HG03108 (cell line): ENCODE measurements around the gene SNX24.
A peak's percentile ranks its signal among the peaks of the same experiment; 100 is the strongest.
"Not testable (repeated sequence)": the region's sequence is repeated elsewhere in the genome, so short reads cannot be mapped to it uniquely, and the experiment has no call there.

Experiments used
- ATAC-seq: cut with Tn5 transposase; IDR thresholded peaks from one replicate; pipeline ENCODE4 v1.9.1; 2021; ENCODE audit warnings: moderate library complexity; ENCODE audit not compliant: unreplicated experiment

SNX24 gene

GRCh38 chr5:122845229-122846050 is at the start of gene SNX24:
SNX24 (plus strand) TSS chr5:122845613; CDS start chr5:122845634, 21 bp downstream.
- peak; percentile 84 for ATAC-seq

GRCh38 chr5:122805481-122805880 is 39.9 kb upstream of the SNX24 start:
- ATAC-seq = no peak

DNA sequence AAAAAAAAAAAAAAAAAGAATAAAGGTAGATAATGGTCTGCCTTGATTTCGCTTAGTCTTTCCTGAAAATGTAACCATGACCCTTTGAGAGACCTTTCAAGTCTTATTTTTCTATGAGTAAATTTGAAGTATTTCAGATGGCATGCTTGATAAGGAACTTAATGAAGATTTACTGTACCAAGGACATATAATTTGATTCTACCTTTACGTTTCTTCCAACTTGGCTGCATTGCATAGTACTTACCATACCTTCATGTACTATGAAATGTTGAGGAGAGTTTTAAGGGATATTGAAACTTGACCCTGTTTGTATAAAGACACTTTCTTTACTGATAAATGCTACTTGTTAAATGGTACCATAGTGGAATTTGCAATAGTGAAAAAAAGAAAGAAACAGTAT is 35.0 kb upstream of the SNX24 start:
- ATAC-seq = no peak

- no peak for ATAC-seq
Observed at GRCh38 chr5:122815218-122815767, 30.1 kb upstream of the SNX24 start.

- no peak for ATAC-seq
Observed at GRCh38 chr5:122816756-122817155, 28.7 kb upstream of the SNX24 start.

DNA sequence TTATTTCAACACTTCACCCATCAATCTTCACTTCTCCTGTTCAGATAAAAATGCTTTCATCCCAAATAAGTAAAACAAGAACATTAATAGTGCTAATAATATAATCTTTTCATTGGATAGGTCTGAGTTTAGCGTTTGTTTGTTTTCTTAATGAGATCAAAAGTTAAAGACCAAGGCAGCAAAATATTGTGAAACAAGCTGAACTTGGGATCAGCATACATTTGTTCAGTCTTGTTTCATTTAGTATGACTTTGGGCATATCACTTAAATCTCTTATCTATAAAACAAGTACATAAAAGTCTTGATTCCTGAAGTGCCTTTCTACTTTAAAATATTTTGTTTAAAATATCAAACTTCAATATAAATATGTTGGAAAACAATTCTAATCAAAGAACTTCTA is 13.4 kb upstream of the SNX24 start:
- ATAC-seq = no peak

GRCh38 chr5:122835681-122836080 is 9.7 kb upstream of the SNX24 start:
- no peak for ATAC-seq

GRCh38 chr5:122836947-122837346 is 8.5 kb upstream of the SNX24 start:
- no peak for ATAC-seq

DNA sequence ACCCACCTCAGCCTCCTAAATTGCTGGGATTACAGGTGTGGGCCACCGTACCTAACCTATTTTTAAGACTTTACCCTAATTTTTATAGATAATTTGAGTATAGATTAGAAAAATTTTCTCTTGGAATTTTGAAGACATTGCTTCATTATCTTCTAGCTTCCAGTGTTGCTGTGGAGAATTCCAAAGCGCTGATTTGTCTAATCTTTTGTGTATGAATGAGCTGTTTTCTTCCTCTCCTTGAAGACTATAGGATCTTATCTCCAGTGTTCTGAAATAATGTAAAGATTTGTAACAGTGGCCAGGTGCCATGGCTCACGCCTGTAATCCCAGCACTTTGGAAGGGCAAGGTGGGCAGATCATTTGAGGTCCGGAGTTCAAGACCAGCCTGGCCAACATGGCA is 5.7 kb upstream of the SNX24 start:
- no peak for ATAC-seq

DNA sequence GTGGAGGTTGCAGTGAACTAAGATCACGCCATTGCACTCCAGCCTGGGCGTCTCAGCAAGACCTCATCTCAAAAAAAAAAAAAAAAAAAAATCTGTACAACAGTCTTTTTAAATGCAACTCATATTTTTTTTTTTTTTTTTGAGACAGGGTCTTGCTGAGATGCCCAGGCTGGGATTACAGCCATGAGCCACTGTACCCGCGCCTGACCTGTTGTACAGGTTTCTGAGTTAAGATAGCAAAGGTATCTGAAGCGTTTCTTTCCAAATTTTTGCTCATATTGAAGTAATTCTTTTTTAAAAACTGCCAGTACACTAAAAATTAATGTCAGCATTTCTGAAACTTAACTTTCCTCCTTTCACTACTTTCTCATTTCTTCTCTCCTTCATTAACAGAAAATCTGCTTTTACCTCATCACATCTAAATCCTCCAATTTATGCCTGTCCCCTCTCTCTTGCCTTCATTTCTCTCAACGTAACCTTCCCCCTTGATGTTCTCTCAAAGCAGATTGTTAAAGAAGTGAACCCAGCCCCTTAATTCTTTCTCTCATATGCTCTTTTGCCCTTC is 3.3 kb upstream of the SNX24 start:
- ATAC-seq = no peak

- no peak for ATAC-seq
Observed at GRCh38 chr5:122844136-122844909, 1.1 kb upstream of the SNX24 start.

- ATAC-seq = peak; percentile 43
Observed at GRCh38 chr5:122844910-122845228, 544 bp upstream of the SNX24 start.

DNA sequence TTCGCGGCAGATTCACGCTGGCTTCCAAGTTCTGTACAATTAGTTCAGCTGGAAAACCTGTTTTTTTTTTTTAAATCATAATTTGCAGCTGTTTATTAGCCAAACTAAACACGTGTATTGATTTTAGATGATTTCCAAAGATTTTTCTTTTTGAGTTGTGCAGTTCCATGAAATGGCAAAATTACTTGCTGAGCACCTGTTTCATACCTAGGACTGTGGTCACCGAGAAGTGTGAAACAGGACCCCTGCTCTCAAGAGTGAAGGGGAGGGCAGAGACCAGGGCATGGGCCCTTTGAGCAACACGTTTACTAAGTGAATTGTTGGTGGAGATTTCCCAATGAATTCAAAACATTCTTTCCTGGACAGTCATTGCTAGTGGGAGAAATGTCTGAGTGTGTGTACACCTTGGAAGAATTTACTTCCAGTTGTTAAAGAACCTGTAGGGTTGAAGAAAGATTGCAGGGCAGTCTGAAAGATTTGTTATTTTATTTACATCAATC is 688 bp downstream of the SNX24 start:
- no peak for ATAC-seq

DNA sequence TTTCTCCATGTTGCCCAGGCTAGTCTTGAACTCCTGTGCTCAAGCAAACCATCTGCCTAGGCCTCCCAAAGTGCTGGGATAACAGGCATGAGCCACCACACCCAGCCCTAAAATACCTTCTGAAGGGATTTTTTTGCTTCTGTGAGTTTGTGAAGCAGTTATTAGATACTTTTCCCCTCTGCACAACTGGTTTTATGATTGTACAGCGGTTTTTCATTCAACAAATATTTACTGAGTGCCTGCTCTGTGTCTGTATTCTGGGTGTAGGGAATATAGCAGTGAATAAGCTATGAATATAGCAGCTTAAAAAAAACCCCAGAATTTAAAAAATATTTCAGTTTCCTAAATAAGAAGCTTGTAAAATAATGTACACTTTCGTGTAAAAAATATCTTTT is 2.3 kb downstream of the SNX24 start:
- no peak for ATAC-seq

- no peak for ATAC-seq
Observed at GRCh38 chr5:122849771-122850170, 4.4 kb downstream of the SNX24 start.

GRCh38 chr5:122857538-122857937 is 12.1 kb downstream of the SNX24 start:
- not testable (repeated sequence) for ATAC-seq

GRCh38 chr5:122858451-122858850 is 13.0 kb downstream of the SNX24 start:
- ATAC-seq = no peak

DNA sequence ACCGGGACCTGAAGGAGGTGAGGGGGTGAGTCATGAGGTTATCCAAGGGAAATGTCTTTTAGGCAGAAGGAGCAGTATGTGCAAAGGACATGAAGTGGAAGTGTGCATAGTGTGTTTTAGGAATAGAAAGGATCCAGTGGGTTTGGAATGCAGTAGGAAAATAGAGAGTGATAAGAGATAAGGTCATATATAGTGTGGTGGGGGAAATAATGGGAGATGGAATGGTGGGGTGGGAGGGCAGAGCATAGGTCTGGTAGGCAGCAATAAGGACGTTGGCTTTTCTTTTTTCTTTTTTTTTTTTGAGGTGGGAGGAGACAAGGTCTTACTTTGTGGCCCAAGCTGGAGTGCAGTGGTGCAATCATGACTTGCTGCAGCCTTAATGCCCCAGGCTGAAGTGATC is 17.8 kb downstream of the SNX24 start:
- no peak for ATAC-seq

GRCh38 chr5:122863721-122864120 is 18.3 kb downstream of the SNX24 start:
- no peak for ATAC-seq

DNA sequence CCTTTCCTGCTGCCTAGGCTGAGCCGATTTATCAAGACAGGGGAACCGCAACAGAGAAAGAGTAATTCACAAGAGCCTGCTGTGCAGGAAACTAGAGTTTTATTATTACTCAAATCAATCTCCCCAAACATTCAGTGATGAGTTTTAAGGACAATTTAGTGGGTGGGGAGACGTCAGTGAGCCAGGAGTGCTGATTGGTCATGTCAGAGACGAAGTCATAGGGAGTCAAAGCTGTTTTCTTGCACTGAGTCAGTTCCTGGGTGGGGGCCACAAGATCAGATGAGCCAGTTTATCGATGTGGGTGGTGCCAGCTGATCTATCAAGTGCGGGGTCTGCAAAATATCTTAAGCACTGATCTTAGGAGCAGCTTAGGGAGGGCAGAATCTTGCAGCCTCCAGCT is 19.0 kb downstream of the SNX24 start:
- ATAC-seq = no peak

DNA sequence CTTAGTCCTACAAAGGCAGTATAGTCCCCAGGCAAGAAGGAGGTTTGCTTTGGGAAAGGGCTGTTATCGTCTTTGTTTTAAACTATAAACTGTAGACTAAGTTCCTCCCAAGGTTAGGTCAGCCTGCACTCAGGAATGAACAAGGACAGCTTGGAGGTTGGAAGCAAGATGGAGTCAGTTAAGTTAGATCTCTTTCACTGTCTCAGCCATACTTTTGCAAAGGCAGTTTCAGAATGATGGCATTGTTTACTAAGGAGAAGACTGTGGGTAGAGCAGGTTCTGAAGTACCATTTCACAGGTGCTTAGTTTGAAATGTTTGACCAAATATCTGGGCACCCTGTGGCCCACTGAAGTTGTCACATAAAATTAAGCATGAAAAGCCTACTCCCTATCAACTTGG is 19.4 kb downstream of the SNX24 start:
- no peak for ATAC-seq
